Measurements from ENCODE around the gene SAMD7. TPM values are rescaled to one million over a fixed set of nuclear protein-coding genes. Genes with fewer than 3 reads are reported as not detected.

SAMD7 gene
- total and polyA plus RNA-seq, 4 experiments from 2014 or later: not detected

DNA sequence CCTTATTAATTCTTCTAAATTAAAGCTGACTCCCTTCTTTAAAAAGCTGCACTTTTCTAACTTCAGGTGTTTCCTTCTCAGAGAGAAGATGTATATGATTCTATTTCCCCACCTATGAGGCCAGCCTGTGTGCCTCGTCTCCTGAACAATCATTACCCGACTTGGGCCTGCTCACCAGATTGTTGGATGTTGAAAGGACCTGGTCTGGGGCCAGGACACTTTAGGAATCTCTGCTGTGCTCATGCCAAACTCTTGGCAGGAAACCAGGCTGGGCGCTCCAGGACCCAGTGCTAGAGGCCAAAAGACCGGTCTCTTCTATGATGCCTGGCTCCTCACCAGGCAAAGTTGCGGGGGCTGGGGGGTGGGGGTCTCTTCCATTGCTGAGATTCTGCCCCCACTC, 24.7 kb upstream of the SAMD7 start:
- H3K36me3 Mint-ChIP-seq: no peaks in the 10 kb centered on the region
- POLR2A ChIA-PET (ENCODE audit: partially characterized antibody): no interaction called here
- H3K4me1 ChIP-seq (ENCODE audit: insufficient read depth, low read length): no peaks in the 10 kb centered on the region
- H3K4me3 ChIP-seq (ENCODE audit: low read length in 2 of 2): no peak overlapping the region
- CTCF ChIA-PET (ENCODE audit: partially characterized antibody): interaction anchor here (1.0 kb wide), 1 partner anchor 64 kb away, joined by 3 read pairs; no protein-coding TSS in a partner anchor
- no peaks in the 10 kb centered on the region for H3K9me3 Mint-ChIP-seq
- no peaks in the 10 kb centered on the region for H3K4me1 Mint-ChIP-seq
- H3K27ac ChIP-seq (ENCODE audit: low read depth, low read length): no peak overlapping the region
- peak overlapping the region in 1 of 7 donors; percentile 31 for H3K27ac Mint-ChIP-seq
- DNase-seq: no peak
- H3K4me3 Mint-ChIP-seq: no peak overlapping the region
- no peaks in the 10 kb centered on the region for H3K36me3 ChIP-seq (ENCODE audit: insufficient read depth, low read length)
- no peaks in the 10 kb centered on the region for H3K9me3 ChIP-seq (ENCODE audit: control insufficient read depth in 1 of 2, low read length in 2 of 2)
- no peaks in the 10 kb centered on the region for H3K27me3 ChIP-seq (ENCODE audit: insufficient read depth, low read length)
- intact Hi-C loops (cut with micrococcal nuclease): no loop called here
- H3K27me3 Mint-ChIP-seq: no peaks in the 10 kb centered on the region

DNA sequence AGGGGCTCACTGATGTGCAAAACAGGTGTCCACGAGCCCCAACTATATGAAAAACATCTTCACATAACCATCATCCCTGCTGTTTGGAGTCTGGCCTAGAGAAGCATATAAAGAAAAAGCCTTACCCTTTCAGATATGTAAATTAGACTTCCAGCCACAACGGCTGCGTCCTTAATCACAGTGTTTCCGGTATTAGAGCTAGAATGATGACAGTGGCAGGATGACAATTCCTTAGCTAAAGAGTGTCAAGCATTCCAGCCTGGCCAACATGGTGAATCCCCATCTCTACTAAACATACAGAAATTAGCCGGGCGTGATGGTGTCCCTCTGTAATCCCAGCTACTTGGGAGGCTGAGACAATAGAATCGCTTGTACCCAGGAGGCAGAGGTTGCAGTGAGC, 19.5 kb upstream of the SAMD7 start:
- Histone ChIP-seq H3K27ac (ENCODE audit: low read depth, low read length) (no peak overlapping the region), H3K4me1 (ENCODE audit: insufficient read depth, low read length) (no peaks in the 10 kb centered on the region), H3K36me3 (ENCODE audit: insufficient read depth, low read length) (no peaks in the 10 kb centered on the region), H3K9me3 (ENCODE audit: control insufficient read depth in 1 of 2, low read length in 2 of 2) (no peaks in the 10 kb centered on the region), H3K27me3 (ENCODE audit: insufficient read depth, low read length) (no peaks in the 10 kb centered on the region), H3K4me3 (ENCODE audit: low read length in 2 of 2) (no peak overlapping the region)
- Mint-ChIP-seq H3K27ac (no peak overlapping the region), H3K4me1 (no peaks in the 10 kb centered on the region), H3K9me3 (peaks cover 0 to 2% (median 0%) of the 10 kb centered on the region in 8 donors), H3K36me3 (no peaks in the 10 kb centered on the region), H3K4me3 (no peak overlapping the region), H3K27me3 (no peaks in the 10 kb centered on the region)
- CTCF ChIA-PET (ENCODE audit: partially characterized antibody): interaction anchor here (1.9 kb wide), 1 partner anchor 26 kb away, joined by 4 read pairs; no protein-coding TSS in a partner anchor
- no peak for DNase-seq
- POLR2A ChIA-PET (ENCODE audit: partially characterized antibody): no interaction called here
- intact Hi-C loops (cut with micrococcal nuclease): no loop called here

DNA sequence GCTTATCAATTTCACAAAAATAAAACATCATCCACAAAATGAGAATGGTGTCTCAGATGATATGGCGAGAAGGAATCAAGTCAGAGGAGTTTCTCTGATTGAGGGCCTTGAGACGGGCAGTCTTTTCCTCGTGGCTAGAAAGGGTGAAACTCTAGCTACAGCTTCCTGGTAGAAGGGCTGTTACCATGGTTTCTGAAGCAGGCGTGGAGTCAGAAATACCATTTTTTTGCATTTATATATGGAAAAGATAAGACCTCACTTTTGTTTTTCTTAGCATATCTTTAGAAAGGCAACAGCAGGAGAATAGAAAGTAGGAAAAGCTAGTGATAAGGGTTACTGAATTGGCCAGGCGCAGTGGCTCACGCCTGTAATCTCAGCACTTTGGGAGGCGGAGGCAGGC, 17.3 kb upstream of the SAMD7 start:
- Mint-ChIP-seq H3K4me1 (no peaks in the 10 kb centered on the region), H3K9me3 (peaks cover 0 to 2% (median 0%) of the 10 kb centered on the region in 8 donors), H3K27me3 (no peaks in the 10 kb centered on the region), H3K4me3 (no peak overlapping the region), H3K27ac (no peak overlapping the region), H3K36me3 (no peaks in the 10 kb centered on the region)
- ChIA-PET POLR2A (ENCODE audit: partially characterized antibody) (no interaction called here), CTCF (ENCODE audit: partially characterized antibody) (no interaction called here)
- Histone ChIP-seq H3K27me3 (ENCODE audit: insufficient read depth, low read length) (no peaks in the 10 kb centered on the region), H3K4me1 (ENCODE audit: insufficient read depth, low read length) (no peaks in the 10 kb centered on the region), H3K4me3 (ENCODE audit: low read length in 2 of 2) (no peak overlapping the region), H3K36me3 (ENCODE audit: insufficient read depth, low read length) (no peaks in the 10 kb centered on the region), H3K9me3 (ENCODE audit: control insufficient read depth in 1 of 2, low read length in 2 of 2) (no peaks in the 10 kb centered on the region), H3K27ac (ENCODE audit: low read depth, low read length) (no peak overlapping the region)
- intact Hi-C loops (cut with micrococcal nuclease): no loop called here
- no peak for DNase-seq

DNA sequence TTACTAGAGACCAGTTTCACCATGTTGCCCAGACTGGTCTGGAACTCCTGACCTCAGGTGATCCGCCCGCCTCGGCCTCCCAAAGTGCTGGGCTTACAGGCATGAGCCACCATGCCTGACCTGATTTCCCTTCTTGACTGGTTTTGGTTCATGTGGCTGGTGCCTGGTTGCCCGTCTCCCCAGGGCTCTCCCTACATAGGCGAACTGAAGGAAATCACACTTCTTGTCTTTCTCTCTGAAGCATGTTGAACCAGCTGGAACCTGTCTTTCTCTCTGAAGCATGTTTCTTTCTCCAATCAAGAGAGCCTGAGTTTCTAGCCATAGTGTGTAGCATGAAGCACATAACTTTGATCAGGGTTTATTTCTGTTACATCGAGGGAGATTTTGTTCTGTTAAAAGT, 16.3 kb upstream of the SAMD7 start:
- ChIA-PET POLR2A (ENCODE audit: partially characterized antibody) (no interaction called here), CTCF (ENCODE audit: partially characterized antibody) (no interaction called here)
- Histone ChIP-seq H3K27me3 (ENCODE audit: insufficient read depth, low read length) (no peaks in the 10 kb centered on the region), H3K4me1 (ENCODE audit: insufficient read depth, low read length) (no peaks in the 10 kb centered on the region), H3K9me3 (ENCODE audit: control insufficient read depth in 1 of 2, low read length in 2 of 2) (no peaks in the 10 kb centered on the region), H3K27ac (ENCODE audit: low read depth, low read length) (no peak overlapping the region), H3K4me3 (ENCODE audit: low read length in 2 of 2) (no peak overlapping the region), H3K36me3 (ENCODE audit: insufficient read depth, low read length) (no peaks in the 10 kb centered on the region)
- Mint-ChIP-seq H3K36me3 (peaks cover 0 to 2% of the 10 kb centered on the region in 2 donors), H3K27me3 (peaks cover 2% of the 10 kb centered on the region in 2 donors), H3K4me1 (no peaks in the 10 kb centered on the region), H3K27ac (no peak overlapping the region), H3K4me3 (no peak overlapping the region), H3K9me3 (peaks cover 0 to 8% (median 3%) of the 10 kb centered on the region in 8 donors)
- DNase-seq: no peak
- intact Hi-C loops (cut with micrococcal nuclease): no loop called here

DNA sequence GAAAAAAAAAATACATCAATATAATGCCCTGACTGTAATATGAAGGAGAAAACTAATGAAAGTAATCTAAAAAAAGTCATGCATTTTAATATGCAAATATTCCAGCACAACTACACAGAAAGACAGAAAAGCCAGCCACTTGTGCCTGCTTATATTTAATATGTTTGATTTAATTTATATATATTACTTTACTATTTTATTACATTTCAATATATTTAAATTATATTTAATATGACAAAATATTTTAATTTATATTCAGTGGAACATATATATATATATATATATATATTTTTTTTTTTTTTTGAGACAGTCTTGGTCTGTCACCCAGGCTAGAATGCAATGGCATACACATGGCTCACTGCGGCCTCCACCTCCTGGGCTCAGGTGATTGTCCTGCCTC, 14.1 kb upstream of the SAMD7 start:
- no peak overlapping the region for H3K27ac Mint-ChIP-seq
- intact Hi-C loops (cut with micrococcal nuclease): no loop called here
- POLR2A ChIA-PET (ENCODE audit: partially characterized antibody): no interaction called here
- H3K36me3 Mint-ChIP-seq: peaks cover 0 to 7% of the 10 kb centered on the region in 2 donors
- Histone ChIP-seq H3K9me3 (ENCODE audit: control insufficient read depth in 1 of 2, low read length in 2 of 2) (no peaks in the 10 kb centered on the region), H3K4me1 (ENCODE audit: insufficient read depth, low read length) (no peaks in the 10 kb centered on the region), H3K27me3 (ENCODE audit: insufficient read depth, low read length) (no peaks in the 10 kb centered on the region), H3K36me3 (ENCODE audit: insufficient read depth, low read length) (no peaks in the 10 kb centered on the region), H3K4me3 (ENCODE audit: low read length in 2 of 2) (no peak overlapping the region), H3K27ac (ENCODE audit: low read depth, low read length) (no peak overlapping the region)
- H3K9me3 Mint-ChIP-seq: peaks cover 0 to 28% (median 17%) of the 10 kb centered on the region in 8 donors
- H3K4me3 Mint-ChIP-seq: no peak overlapping the region
- peaks cover 2% of the 10 kb centered on the region in 2 donors for H3K27me3 Mint-ChIP-seq
- CTCF ChIA-PET (ENCODE audit: partially characterized antibody): no interaction called here
- DNase-seq: no peak
- no peaks in the 10 kb centered on the region for H3K4me1 Mint-ChIP-seq

DNA sequence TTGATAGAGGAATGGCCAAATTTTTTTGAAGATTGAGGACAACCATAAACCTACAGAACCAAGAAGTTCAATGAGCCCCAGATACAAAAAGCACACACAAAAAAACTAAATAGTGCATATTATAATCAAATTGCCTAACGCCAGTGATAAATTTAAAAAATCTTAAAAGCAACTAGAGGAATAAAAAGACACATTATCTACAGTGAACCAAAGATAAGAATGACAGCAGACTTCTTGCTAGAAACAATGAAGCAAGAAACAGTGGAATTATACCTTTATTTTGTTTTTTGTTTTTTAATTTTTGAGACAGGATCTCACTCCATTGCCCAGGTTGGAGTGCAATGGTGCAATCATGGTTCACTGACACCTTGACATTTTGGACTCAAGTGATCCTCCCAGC, 9.9 kb upstream of the SAMD7 start:
- Histone ChIP-seq H3K36me3 (ENCODE audit: insufficient read depth, low read length) (no peaks in the 10 kb centered on the region), H3K4me3 (ENCODE audit: low read length in 2 of 2) (no peak overlapping the region), H3K27me3 (ENCODE audit: insufficient read depth, low read length) (no peaks in the 10 kb centered on the region), H3K27ac (ENCODE audit: low read depth, low read length) (no peak overlapping the region), H3K9me3 (ENCODE audit: control insufficient read depth in 1 of 2, low read length in 2 of 2) (no peaks in the 10 kb centered on the region), H3K4me1 (ENCODE audit: insufficient read depth, low read length) (no peaks in the 10 kb centered on the region)
- DNase-seq: no peak
- no peak overlapping the region for H3K4me3 Mint-ChIP-seq
- H3K9me3 Mint-ChIP-seq: peaks cover 0 to 34% (median 27%) of the 10 kb centered on the region in 8 donors
- H3K4me1 Mint-ChIP-seq: no peaks in the 10 kb centered on the region
- H3K36me3 Mint-ChIP-seq: peaks cover 0 to 9% of the 10 kb centered on the region in 2 donors
- POLR2A ChIA-PET (ENCODE audit: partially characterized antibody): no interaction called here
- H3K27ac Mint-ChIP-seq: no peak overlapping the region
- CTCF ChIA-PET (ENCODE audit: partially characterized antibody): no interaction called here
- H3K27me3 Mint-ChIP-seq: peaks cover 6% of the 10 kb centered on the region in 2 donors
- intact Hi-C loops (cut with micrococcal nuclease): no loop called here

DNA sequence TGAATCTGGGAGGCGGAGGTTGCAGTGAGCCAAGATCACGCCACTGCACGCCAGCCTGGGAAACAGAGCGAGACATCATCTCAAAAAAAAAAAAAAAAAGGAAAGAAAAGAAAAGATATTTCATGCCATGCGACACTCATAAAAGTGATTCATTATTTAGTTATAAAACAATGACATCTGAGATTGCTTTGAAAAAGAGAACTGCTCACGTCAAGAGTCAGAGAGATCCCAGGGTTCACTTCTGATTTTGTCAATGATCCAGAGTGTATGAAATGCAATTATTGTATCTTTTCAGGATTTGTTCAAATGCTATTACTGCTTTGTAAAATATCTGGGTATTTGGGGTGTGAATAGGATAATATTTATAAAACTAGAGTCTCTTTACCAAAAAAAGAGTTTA, 6.0 kb upstream of the SAMD7 start:
- Mint-ChIP-seq H3K36me3 (peaks cover 0 to 7% of the 10 kb centered on the region in 2 donors), H3K27me3 (peaks cover 4 to 6% of the 10 kb centered on the region in 2 donors), H3K4me3 (no peak overlapping the region), H3K4me1 (no peaks in the 10 kb centered on the region), H3K27ac (no peak overlapping the region), H3K9me3 (peaks cover 0 to 24% (median 21%) of the 10 kb centered on the region in 8 donors)
- ChIA-PET POLR2A (ENCODE audit: partially characterized antibody) (no interaction called here), CTCF (ENCODE audit: partially characterized antibody) (no interaction called here)
- intact Hi-C loops (cut with micrococcal nuclease): no loop called here
- H3K36me3 ChIP-seq (ENCODE audit: insufficient read depth, low read length): no peaks in the 10 kb centered on the region
- no peak overlapping the region for H3K4me3 ChIP-seq (ENCODE audit: low read length in 2 of 2)
- H3K27me3 ChIP-seq (ENCODE audit: insufficient read depth, low read length): no peaks in the 10 kb centered on the region
- H3K27ac ChIP-seq (ENCODE audit: low read depth, low read length): no peak overlapping the region
- no peak for DNase-seq
- H3K4me1 ChIP-seq (ENCODE audit: insufficient read depth, low read length): no peaks in the 10 kb centered on the region
- no peaks in the 10 kb centered on the region for H3K9me3 ChIP-seq (ENCODE audit: control insufficient read depth in 1 of 2, low read length in 2 of 2)

DNA sequence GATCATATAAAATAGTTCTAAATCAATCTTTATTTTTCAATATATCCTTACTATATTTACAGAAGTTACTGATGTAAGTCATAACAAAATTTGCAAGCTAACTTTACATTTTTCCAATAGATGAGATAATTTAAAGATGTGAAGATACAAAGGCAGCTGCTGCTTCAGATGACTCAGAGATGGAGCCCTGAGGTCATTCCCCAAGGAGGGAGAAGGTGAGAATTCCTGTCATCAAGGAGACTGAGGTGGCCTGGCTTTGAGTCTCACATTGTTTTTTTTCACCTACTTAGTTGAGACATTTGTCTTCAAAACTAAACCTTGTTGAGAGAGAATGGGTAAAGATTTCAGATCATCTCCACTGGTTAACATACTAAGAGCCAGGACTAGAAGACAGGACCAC, 3.9 kb upstream of the SAMD7 start:
- no peaks in the 10 kb centered on the region for H3K4me1 Mint-ChIP-seq
- H3K36me3 ChIP-seq (ENCODE audit: insufficient read depth, low read length): no peaks in the 10 kb centered on the region
- intact Hi-C loops (cut with micrococcal nuclease): no loop called here
- H3K4me1 ChIP-seq (ENCODE audit: insufficient read depth, low read length): no peaks in the 10 kb centered on the region
- no peaks in the 10 kb centered on the region for H3K9me3 ChIP-seq (ENCODE audit: control insufficient read depth in 1 of 2, low read length in 2 of 2)
- no peaks in the 10 kb centered on the region for H3K27me3 ChIP-seq (ENCODE audit: insufficient read depth, low read length)
- H3K27ac Mint-ChIP-seq: no peak overlapping the region
- peaks cover 0 to 1% of the 10 kb centered on the region in 2 donors for H3K36me3 Mint-ChIP-seq
- ChIA-PET POLR2A (ENCODE audit: partially characterized antibody) (no interaction called here), CTCF (ENCODE audit: partially characterized antibody) (no interaction called here)
- H3K4me3 ChIP-seq (ENCODE audit: low read length in 2 of 2): no peak overlapping the region
- H3K27ac ChIP-seq (ENCODE audit: low read depth, low read length): no peak overlapping the region
- no peak overlapping the region for H3K4me3 Mint-ChIP-seq
- peaks cover 0 to 11% (median 4%) of the 10 kb centered on the region in 8 donors for H3K9me3 Mint-ChIP-seq
- H3K27me3 Mint-ChIP-seq: peaks cover 4 to 6% of the 10 kb centered on the region in 2 donors
- DNase-seq: no peak

Data from CD4-positive, alpha-beta memory T cell (primary cell).